Measurements from ENCODE around the gene U2SURP.
"Not testable (repeated sequence)": the region's sequence is repeated elsewhere in the genome, so short reads cannot be mapped to it uniquely, and the experiment has no call there.

The U2SURP gene

DNA sequence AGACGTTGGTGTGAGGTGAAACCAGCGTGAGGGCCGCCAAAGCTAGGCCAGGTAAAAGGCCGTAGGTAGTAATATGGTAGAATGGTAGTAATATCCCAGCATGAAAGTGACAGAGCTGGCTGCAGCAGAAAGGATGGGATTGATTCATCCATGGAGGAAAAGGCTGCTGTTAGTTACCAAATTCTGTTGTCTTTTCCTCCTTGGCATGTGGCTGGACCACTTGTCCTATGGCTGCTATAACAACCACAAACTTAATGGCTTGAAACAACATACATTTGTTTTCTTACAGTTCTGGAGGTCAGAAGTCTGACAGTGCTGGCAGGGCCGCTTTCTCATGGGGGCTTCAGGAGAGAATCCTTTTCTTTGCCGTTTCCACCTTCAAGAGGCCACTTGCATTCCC is 70.4 kb downstream of the U2SURP start:
- Histone ChIP-seq H3K4me3 (ENCODE audit: severe bottlenecking) (no peak overlapping the region), H3K27ac (ENCODE audit: poor library complexity, severe bottlenecking) (peak overlapping the region; percentile 59), H3K9me3 (ENCODE audit: severe bottlenecking) (no peaks in the 10 kb centered on the region), H3K4me1 (ENCODE audit: insufficient read depth, poor library complexity, severe bottlenecking) (peaks cover 11% of the 10 kb centered on the region), H3K36me3 (ENCODE audit: low read depth) (no peaks in the 10 kb centered on the region), H3K27me3 (ENCODE audit: insufficient read depth, poor library complexity, severe bottlenecking) (no peaks in the 10 kb centered on the region)
- no peak for DNase-seq (ENCODE audit: low spot score)
- ATAC-seq (ENCODE audit: low read depth) = no peak
- TF ChIP-seq, protein P1, sequence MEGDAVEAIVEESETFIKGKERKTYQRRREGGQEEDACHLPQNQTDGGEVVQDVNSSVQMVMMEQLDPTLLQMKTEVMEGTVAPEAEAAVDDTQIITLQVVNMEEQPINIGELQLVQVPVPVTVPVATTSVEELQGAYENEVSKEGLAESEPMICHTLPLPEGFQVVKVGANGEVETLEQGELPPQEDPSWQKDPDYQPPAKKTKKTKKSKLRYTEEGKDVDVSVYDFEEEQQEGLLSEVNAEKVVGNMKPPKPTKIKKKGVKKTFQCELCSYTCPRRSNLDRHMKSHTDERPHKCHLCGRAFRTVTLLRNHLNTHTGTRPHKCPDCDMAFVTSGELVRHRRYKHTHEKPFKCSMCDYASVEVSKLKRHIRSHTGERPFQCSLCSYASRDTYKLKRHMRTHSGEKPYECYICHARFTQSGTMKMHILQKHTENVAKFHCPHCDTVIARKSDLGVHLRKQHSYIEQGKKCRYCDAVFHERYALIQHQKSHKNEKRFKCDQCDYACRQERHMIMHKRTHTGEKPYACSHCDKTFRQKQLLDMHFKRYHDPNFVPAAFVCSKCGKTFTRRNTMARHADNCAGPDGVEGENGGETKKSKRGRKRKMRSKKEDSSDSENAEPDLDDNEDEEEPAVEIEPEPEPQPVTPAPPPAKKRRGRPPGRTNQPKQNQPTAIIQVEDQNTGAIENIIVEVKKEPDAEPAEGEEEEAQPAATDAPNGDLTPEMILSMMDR (IDR thresholded peaks at IDR 0.05; ENCODE audit: poor library complexity, severe bottlenecking) = no peak

DNA sequence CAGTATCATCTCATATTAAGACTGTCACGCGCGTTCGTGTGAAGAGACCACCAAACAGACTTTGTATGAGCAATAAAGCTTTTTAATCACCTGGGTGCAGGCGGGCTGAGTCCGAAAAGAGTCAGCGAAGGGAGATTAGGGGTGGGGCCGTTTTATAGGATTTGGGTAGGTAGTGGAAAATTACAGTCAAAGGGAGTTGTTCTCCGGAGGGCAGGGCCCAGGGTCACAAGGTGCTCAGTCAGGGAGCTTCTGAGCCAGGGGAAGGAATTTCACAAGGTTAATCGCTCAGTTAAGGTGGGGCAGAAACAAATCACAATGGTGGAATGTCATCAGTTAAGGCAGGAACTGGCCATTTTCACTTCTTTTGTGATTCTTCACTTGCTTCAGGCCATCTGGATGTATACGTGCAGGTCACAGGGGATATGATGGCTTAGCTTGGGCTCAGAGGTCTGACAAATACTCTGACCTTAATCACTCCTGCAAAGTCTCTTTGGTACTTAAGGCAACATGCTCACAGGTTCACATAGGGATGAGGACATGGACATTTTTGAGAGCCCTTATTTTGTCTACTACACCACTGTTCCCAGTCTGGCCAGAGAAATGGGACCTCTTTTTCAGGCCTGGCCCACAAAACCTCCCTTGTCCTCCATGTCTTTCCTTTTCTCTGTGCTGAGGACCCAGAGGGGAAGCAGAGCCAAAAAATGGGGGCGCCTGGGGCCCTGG is 71.1 kb downstream of the U2SURP start:
- ATAC-seq (ENCODE audit: low read depth); H3K9me3 ChIP-seq (ENCODE audit: severe bottlenecking): not testable (repeated sequence)
- peak overlapping the region; percentile 59 for H3K27ac ChIP-seq (ENCODE audit: poor library complexity, severe bottlenecking)

DNA sequence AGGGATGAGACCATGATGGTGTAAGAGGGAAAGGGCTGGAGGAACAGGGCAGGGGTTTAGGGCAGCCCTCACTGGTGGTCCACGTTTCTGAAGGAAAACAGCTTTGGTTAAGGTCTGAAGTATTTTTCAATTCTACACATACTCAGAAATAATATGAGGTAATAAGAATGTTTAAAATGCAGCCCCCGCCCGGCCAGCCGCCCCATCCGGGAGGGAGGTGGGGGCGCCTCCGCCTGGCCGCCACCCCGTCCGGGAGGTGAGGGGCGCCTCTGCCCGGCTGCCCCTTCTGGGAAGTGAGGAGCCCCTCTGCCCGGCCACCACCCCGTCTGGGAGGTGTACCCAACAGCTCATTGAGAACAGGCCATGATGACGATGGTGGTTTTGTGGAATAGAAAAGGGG is 72.2 kb downstream of the U2SURP start:
- not testable (repeated sequence) for H3K27ac ChIP-seq (ENCODE audit: poor library complexity, severe bottlenecking); DNase-seq (ENCODE audit: low spot score); H3K36me3 ChIP-seq (ENCODE audit: low read depth); ATAC-seq (ENCODE audit: low read depth); H3K9me3 ChIP-seq (ENCODE audit: severe bottlenecking); H3K4me3 ChIP-seq (ENCODE audit: severe bottlenecking); H3K27me3 ChIP-seq (ENCODE audit: insufficient read depth, poor library complexity, severe bottlenecking)
- H3K4me1 ChIP-seq (ENCODE audit: insufficient read depth, poor library complexity, severe bottlenecking) = peaks cover 11% of the 10 kb centered on the region

More for the DNA sequence above, 71.1 kb downstream of the U2SURP start:
- peaks cover 11% of the 10 kb centered on the region for H3K4me1 ChIP-seq (ENCODE audit: insufficient read depth, poor library complexity, severe bottlenecking)
- not testable (repeated sequence) for DNase-seq (ENCODE audit: low spot score); H3K36me3 ChIP-seq (ENCODE audit: low read depth); H3K4me3 ChIP-seq (ENCODE audit: severe bottlenecking); H3K27me3 ChIP-seq (ENCODE audit: insufficient read depth, poor library complexity, severe bottlenecking)

DNA sequence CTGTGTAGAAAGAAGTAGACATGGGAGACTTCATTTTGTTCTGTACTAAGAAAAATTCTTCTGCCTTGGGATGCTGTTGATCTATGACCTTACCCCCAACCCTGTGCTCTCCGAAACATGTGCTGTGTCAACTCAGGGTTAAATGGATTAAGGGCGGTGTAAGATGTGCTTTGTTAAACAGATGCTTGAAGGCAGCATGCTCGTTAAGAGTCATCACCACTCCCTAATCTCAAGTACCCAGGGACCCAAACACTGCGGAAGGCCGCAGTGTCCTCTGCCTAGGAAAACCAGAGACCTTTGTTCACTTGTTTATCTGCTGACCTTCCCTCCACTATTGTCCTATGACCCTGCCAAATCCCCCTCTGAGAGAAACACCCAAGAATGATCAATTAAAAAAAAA is 72.6 kb downstream of the U2SURP start:
- H3K4me1 ChIP-seq (ENCODE audit: insufficient read depth, poor library complexity, severe bottlenecking) = peaks cover 11% of the 10 kb centered on the region
- ATAC-seq (ENCODE audit: low read depth); H3K27ac ChIP-seq (ENCODE audit: poor library complexity, severe bottlenecking); H3K4me3 ChIP-seq (ENCODE audit: severe bottlenecking); H3K9me3 ChIP-seq (ENCODE audit: severe bottlenecking); H3K36me3 ChIP-seq (ENCODE audit: low read depth); DNase-seq (ENCODE audit: low spot score); H3K27me3 ChIP-seq (ENCODE audit: insufficient read depth, poor library complexity, severe bottlenecking): not testable (repeated sequence)

DNA sequence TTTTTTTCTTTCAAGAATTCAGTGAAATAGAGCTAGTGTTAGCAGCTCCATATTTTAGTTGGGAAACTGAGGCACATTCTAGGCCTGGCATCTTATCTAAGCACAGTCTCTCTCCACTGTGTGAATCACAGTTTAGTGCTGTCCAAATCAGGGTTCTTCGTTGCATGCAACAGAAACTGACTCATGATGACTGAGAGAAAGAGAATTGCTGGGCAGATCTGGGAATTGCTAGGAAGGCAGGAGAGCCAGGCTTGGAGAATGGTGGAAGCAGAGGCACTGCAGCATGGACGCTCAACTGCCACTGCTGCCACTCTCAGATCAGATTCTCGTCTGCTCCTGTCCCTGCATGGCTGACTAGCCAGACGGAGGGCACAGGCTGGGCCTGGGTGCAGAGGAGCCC is 77.5 kb downstream of the U2SURP start:
- Histone ChIP-seq H3K9me3 (ENCODE audit: severe bottlenecking) (no peaks in the 10 kb centered on the region), H3K27me3 (ENCODE audit: insufficient read depth, poor library complexity, severe bottlenecking) (no peaks in the 10 kb centered on the region), H3K27ac (ENCODE audit: poor library complexity, severe bottlenecking) (no peak overlapping the region), H3K36me3 (ENCODE audit: low read depth) (no peaks in the 10 kb centered on the region), H3K4me1 (ENCODE audit: insufficient read depth, poor library complexity, severe bottlenecking) (no peaks in the 10 kb centered on the region), H3K4me3 (ENCODE audit: severe bottlenecking) (no peak overlapping the region)
- ATAC-seq (ENCODE audit: low read depth) = peak; percentile 87
- TF ChIP-seq, protein P1 (IDR thresholded peaks at IDR 0.05; ENCODE audit: poor library complexity, severe bottlenecking) = no peak
- no peak for DNase-seq (ENCODE audit: low spot score)

DNA sequence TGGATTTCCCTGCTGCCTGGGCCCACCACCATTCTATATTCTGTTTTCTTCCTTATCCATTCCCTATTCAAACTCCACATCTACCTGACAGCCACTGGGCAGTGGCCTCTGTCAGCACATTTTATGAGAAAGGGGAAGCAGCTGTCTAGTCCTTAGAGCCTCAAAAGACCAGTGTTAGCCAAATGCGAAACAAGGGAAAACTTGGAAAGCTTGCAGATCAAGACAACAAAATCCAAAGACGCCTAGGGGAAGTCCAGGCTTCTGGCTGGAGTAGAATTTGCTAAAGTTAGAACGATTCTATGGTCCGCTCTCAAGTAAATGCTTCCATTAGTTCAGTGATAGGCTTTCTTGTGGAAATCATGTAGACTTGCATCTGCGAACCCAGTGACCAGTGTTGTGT is 78.8 kb downstream of the U2SURP start:
- no peaks in the 10 kb centered on the region for H3K36me3 ChIP-seq (ENCODE audit: low read depth)
- H3K4me1 ChIP-seq (ENCODE audit: insufficient read depth, poor library complexity, severe bottlenecking) = no peaks in the 10 kb centered on the region
- DNase-seq (ENCODE audit: low spot score) (no peak), ATAC-seq (ENCODE audit: low read depth) (no peak)
- H3K27me3 ChIP-seq (ENCODE audit: insufficient read depth, poor library complexity, severe bottlenecking) = no peaks in the 10 kb centered on the region
- TF ChIP-seq, protein P1 (IDR thresholded peaks at IDR 0.05; ENCODE audit: poor library complexity, severe bottlenecking) = no peak
- H3K4me3 ChIP-seq (ENCODE audit: severe bottlenecking) = no peak overlapping the region
- H3K9me3 ChIP-seq (ENCODE audit: severe bottlenecking) = no peaks in the 10 kb centered on the region
- no peak overlapping the region for H3K27ac ChIP-seq (ENCODE audit: poor library complexity, severe bottlenecking)
